Measurements from ENCODE around the gene IL4I1.
A peak's percentile ranks its signal among the peaks of the same experiment; 100 is the strongest.

The IL4I1 gene

DNA sequence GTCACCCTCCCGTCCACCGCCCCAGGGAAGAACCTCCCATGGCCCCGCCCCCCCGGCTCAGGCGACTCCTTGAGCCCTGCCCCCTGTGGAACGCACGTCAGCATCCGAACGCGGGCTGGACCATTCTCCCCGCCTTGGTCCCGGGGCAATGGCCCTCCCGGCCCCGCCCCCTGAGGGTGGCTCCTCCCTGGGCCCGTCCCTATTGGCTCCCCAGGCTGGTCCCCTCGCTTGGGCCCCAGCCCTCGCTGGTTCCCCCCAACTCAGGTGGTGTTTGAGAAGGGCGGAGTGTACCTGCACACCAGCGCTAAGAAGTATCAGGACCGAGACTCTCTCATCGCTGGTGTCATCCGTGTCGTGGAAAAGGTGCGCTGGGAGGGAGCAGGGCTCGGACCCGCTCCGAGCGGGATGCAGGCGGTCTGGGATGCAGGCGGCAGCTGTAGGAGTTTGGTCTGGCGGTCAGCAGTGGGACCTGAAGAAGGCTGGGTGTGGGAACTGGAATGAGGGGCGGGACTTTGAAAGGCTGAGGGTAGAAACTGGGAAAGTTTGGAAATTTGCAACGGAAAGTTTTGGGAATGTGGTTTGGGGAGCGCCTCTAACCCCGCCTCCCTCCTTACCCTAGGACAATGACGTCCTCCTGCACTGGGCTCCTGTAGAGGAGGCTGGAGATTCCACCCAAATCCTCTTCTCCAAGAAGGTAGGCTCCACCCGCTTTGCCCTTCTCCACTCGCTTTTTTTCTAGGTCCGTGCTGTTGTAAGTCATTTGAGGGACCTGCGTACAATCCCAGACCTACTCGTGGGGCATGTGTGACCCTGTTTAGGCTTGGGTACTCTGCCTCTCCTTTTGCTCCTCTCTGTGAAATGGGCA lies 18.6 kb downstream of the IL4I1 start:
- Histone ChIP-seq H3K27me3 (ENCODE audit: control insufficient read depth, insufficient read depth, low read length) (no peaks in the 10 kb centered on the region), H3K9me3 (ENCODE audit: control insufficient read depth, insufficient read depth, low read length) (no peaks in the 10 kb centered on the region), H3K27ac (ENCODE audit: low read length) (no peak overlapping the region), H3K36me3 (ENCODE audit: control insufficient read depth, insufficient read depth, low read length) (peaks cover 26% of the 10 kb centered on the region), H3K4me1 (ENCODE audit: control insufficient read depth, insufficient read depth, low read length) (peaks cover 5% of the 10 kb centered on the region), H3K4me3 (ENCODE audit: low read length) (peak overlapping the region; percentile 87)
- no CpG with 5 or more reads among the region's 41 CpGs for WGBS (ENCODE audit: insufficient coverage, insufficient read length)
- DNase-seq (ENCODE audit: low read depth, low spot score): peak; percentile 90

DNA sequence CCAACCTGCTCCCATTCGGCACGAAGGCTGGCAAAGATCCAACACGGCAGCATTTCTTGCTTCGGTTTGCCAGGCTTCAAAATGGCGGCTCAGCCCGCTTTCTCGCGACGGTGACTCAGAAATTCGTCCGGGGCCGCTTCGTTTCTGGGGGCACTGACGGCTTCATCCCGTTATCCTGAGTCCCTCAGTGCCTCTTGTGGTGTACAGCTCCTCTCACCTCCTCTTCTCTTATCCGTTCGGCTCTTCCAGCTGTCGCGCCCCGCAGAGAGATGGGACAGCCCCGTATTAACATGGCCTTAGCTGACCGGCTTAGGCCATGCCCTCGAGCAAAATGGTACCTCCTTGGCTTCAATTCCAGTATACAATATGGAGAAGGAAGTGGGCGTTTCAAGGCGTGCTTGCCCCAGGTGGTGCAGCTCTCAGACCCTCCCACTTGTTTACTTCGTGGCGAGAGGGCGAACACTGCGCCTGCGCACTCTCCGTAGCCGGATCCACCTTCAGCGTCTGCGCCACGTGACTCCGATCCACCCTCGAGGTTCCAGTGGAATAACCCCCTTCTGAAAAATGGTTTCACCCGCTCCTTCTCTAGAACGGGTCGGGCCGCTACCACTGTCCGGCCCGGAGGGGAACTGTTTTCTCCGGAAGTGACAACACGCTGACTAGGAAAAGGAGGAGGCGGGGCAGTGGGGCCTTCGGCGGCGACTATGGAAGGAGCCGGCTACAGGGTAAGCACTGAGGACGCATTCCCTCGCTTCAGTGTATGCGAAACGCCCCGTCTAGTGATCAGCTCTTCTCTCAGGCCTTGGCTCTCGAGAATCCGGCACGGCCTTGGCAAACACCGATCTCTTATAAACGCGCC lies 19.4 kb downstream of the IL4I1 start, which contains the start of the genes AKT1S1 and TBC1D17:
Gene AKT1S1, minus strand, starts transcription at position 336 of the 859 bp plus-strand sequence. CDS start 4,060 bp downstream, outside the sequence.
Gene TBC1D17, plus strand, starts transcription at position 683 of the 859 bp plus-strand sequence. Its CDS starts 22 bp downstream, at position 705.
- Histone ChIP-seq H3K4me1 (ENCODE audit: control insufficient read depth, insufficient read depth, low read length) (peaks cover 5% of the 10 kb centered on the region), H3K9me3 (ENCODE audit: control insufficient read depth, insufficient read depth, low read length) (no peaks in the 10 kb centered on the region), H3K4me3 (ENCODE audit: low read length) (peak within 1 kb of the TSS; percentile 87), H3K36me3 (ENCODE audit: control insufficient read depth, insufficient read depth, low read length) (peaks cover 18% of the 10 kb centered on the region), H3K27me3 (ENCODE audit: control insufficient read depth, insufficient read depth, low read length) (no peaks in the 10 kb centered on the region), H3K27ac (ENCODE audit: low read length) (no peak within 1 kb of the TSS)
- no CpG with 5 or more reads among the region's 61 CpGs for WGBS (ENCODE audit: insufficient coverage, insufficient read length)
- peak; percentile 100 for DNase-seq (ENCODE audit: low read depth, low spot score)

DNA sequence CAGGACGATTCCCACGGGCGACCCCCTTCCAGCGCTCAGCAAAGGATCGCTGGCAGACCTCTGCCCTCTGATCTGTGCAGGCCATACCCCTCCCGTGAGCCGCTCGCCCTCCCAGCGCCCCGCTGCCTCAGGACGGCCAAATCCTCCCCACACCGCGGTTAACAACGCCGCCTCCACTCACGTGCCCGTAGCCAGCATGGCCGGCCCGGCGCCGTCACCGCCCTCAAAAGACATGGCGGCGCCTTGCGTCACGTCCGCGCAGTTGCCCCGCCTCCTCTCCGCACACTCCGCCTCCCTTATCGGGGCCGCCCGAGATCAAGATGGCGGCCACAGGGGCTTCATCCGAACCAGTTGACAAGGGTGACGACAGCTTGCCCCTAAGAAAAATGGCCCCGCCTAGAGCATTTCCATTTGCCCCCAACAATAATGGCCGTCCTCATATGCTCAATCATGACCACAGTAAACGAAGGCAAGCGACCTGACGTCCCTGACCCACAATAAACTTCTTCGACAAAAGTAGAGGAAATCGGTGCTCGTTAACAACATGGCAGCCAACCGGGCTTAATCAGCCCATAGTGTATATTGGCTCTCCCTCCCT lies 20.2 kb downstream of the IL4I1 start:
- peak; percentile 94 for DNase-seq (ENCODE audit: low read depth, low spot score)
- Histone ChIP-seq H3K27me3 (ENCODE audit: control insufficient read depth, insufficient read depth, low read length) (no peaks in the 10 kb centered on the region), H3K4me1 (ENCODE audit: control insufficient read depth, insufficient read depth, low read length) (peaks cover 5% of the 10 kb centered on the region; the same call in 1 of the 2 replicates), H3K4me3 (ENCODE audit: low read length) (peak overlapping the region; percentile 87), H3K9me3 (ENCODE audit: control insufficient read depth, insufficient read depth, low read length) (no peaks in the 10 kb centered on the region), H3K36me3 (ENCODE audit: control insufficient read depth, insufficient read depth, low read length) (peaks cover 12% of the 10 kb centered on the region), H3K27ac (ENCODE audit: low read length) (no peak overlapping the region)
- WGBS (ENCODE audit: insufficient coverage, insufficient read length): no CpG with 5 or more reads among the region's 46 CpGs

DNA sequence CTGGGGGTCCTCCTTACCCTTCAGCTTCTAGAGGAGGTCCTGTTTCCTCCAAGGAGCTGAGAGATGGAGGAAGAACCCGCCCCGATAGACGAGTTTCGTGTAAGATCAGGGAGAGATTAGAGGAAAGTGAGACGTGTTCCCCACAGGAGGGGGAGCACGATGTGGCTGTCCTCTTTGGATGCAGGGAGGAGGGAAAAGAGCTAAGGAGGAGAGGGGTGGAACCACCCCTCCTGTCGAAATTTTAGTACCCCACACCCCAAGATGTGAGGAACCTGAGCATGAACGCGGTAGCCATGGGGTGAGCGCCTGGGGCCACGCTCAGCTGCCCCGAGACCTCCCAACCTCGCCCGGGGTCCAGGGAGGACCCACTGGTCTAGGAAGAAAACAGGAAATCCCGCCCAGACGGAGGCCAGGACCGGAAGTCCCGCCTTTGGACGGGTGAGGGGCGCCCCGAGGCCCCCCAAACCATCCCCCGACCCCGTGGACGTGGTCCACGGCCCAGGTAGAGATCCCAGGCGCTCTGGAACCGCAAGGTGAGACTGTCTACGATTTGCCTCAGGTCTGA lies 20.7 kb downstream of the IL4I1 start:
- Histone ChIP-seq H3K4me1 (ENCODE audit: control insufficient read depth, insufficient read depth, low read length) (peaks cover 5% of the 10 kb centered on the region; the same call in 1 of the 2 replicates), H3K27ac (ENCODE audit: low read length) (no peak overlapping the region), H3K9me3 (ENCODE audit: control insufficient read depth, insufficient read depth, low read length) (no peaks in the 10 kb centered on the region), H3K36me3 (ENCODE audit: control insufficient read depth, insufficient read depth, low read length) (peaks cover 6% of the 10 kb centered on the region), H3K27me3 (ENCODE audit: control insufficient read depth, insufficient read depth, low read length) (no peaks in the 10 kb centered on the region), H3K4me3 (ENCODE audit: low read length) (peak overlapping the region; percentile 83)
- no peak for DNase-seq (ENCODE audit: low read depth, low spot score)
- WGBS (ENCODE audit: insufficient coverage, insufficient read length): no CpG with 5 or more reads among the region's 28 CpGs

DNA sequence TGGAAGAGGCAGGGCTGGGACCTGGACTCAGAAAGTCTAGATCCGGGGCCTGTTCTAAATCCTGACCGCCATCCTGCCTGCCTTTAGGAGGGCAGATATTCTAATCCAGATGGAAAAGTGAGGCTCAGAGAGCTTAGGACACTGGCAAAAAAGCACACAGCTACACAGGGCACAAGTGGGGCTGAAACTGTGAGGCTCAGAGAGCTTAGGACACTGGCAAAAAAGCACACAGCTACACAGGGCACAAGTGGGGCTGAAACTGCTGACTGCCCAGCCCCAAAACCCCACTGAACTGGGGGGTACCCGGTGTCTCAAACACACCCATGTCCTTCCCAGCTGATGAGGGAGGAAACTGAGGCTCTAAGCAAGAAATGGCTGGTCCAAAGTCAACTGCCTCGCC lies 21.5 kb downstream of the IL4I1 start:
- no CpG with 5 or more reads among the region's 4 CpGs for WGBS (ENCODE audit: insufficient coverage, insufficient read length)
- H3K36me3 ChIP-seq (ENCODE audit: control insufficient read depth, insufficient read depth, low read length): peaks cover under 1% of the 10 kb centered on the region; the same call in 1 of the 2 replicates
- DNase-seq (ENCODE audit: low read depth, low spot score): no peak
- no peak overlapping the region for H3K27ac ChIP-seq (ENCODE audit: low read length)
- no peaks in the 10 kb centered on the region for H3K27me3 ChIP-seq (ENCODE audit: control insufficient read depth, insufficient read depth, low read length)
- H3K9me3 ChIP-seq (ENCODE audit: control insufficient read depth, insufficient read depth, low read length): no peaks in the 10 kb centered on the region
- H3K4me1 ChIP-seq (ENCODE audit: control insufficient read depth, insufficient read depth, low read length): peaks cover 5% of the 10 kb centered on the region; the same call in 1 of the 2 replicates
- H3K4me3 ChIP-seq (ENCODE audit: low read length): no peak overlapping the region; the same call in 1 of the 2 replicates

DNA sequence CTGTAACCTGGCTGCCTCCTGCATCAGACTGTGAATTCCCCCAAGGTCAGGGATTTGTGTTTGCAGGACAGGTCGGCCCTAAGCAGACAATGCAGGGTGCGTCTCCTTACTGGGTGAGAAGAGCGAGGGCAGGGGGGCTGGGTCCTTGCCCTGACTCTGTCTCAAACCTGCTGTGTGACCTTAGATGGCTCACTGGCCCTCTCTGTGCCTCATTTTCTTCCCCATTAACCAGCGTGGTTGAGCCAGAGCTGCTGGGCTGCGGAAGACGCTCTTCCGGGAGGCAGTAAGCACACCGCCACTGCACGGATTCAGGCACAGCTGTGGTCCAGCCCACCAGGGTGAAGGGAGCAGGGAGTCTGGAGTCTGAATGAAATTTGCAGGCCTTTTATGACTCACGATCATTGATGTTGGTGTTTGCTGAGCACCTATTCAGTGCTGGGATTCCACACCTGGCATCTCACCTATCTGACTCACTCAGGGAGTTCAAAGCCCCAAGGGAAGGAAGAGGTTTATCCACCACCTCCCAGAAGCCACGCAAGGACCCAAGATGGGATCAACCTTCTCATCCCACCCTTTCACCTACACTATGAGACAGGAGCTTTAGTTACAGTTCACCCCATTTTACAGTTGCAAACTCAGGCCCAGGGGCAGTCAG lies 22.1 kb downstream of the IL4I1 start:
- no CpG with 5 or more reads among the region's 11 CpGs for WGBS (ENCODE audit: insufficient coverage, insufficient read length)
- no peak for DNase-seq (ENCODE audit: low read depth, low spot score)
- no peaks in the 10 kb centered on the region for H3K27me3 ChIP-seq (ENCODE audit: control insufficient read depth, insufficient read depth, low read length)
- peaks cover 5% of the 10 kb centered on the region; the same call in 1 of the 2 replicates for H3K4me1 ChIP-seq (ENCODE audit: control insufficient read depth, insufficient read depth, low read length)
- no peak overlapping the region for H3K27ac ChIP-seq (ENCODE audit: low read length)
- H3K36me3 ChIP-seq (ENCODE audit: control insufficient read depth, insufficient read depth, low read length): no peaks in the 10 kb centered on the region; the same call in 1 of the 2 replicates
- no peaks in the 10 kb centered on the region for H3K9me3 ChIP-seq (ENCODE audit: control insufficient read depth, insufficient read depth, low read length)
- no peak overlapping the region for H3K4me3 ChIP-seq (ENCODE audit: low read length)

DNA sequence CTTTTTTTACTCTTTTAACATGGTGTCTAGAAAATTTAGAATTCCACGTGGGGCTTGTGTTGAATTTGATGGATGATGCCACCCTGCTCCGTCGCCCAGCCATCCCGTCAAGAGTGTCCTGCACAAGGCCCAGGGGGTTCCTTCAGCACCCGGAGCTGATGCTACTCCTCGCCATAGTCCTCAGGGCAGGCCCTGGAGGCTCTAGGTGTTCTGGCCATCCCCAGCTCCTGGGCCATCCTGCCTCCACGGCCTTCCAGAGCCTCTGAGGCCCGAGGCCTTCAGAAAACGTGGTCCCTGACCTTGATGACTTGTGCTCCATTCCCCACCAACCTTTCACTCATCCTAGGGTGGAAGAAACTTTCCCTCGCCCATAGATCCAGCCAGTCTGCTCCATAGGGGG lies 22.9 kb downstream of the IL4I1 start:
- Histone ChIP-seq H3K27me3 (ENCODE audit: control insufficient read depth, insufficient read depth, low read length) (no peaks in the 10 kb centered on the region), H3K4me3 (ENCODE audit: low read length) (no peak overlapping the region), H3K27ac (ENCODE audit: low read length) (no peak overlapping the region), H3K36me3 (ENCODE audit: control insufficient read depth, insufficient read depth, low read length) (no peaks in the 10 kb centered on the region), H3K9me3 (ENCODE audit: control insufficient read depth, insufficient read depth, low read length) (no peaks in the 10 kb centered on the region), H3K4me1 (ENCODE audit: control insufficient read depth, insufficient read depth, low read length) (peaks cover 3% of the 10 kb centered on the region; the same call in 1 of the 2 replicates)
- no CpG with 5 or more reads among the region's 10 CpGs for WGBS (ENCODE audit: insufficient coverage, insufficient read length)
- no peak for DNase-seq (ENCODE audit: low read depth, low spot score)

DNA sequence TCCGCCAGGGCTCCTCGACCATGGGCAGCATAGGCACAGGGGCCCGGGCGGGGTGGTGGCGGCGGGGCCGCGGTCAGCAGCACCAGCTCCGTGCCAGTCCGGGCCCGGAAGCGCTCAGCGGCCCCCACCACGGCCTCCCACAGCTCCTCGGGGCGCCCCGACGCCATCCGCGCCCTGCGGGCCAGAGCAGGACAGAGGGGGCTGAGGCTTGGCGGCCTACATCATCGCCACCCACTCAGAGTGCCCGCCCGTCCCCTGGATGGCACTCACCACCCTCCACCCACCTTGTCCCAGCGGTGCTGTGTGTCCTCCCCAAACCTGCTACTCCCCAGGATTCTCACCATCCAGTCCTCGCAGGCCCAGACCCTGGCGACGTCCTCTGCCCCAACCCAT lies 23.6 kb downstream of the IL4I1 start:
- no peak for DNase-seq (ENCODE audit: low read depth, low spot score)
- WGBS (ENCODE audit: insufficient coverage, insufficient read length): no CpG with 5 or more reads among the region's 29 CpGs
- Histone ChIP-seq H3K4me1 (ENCODE audit: control insufficient read depth, insufficient read depth, low read length) (0 out of 2 replicates have a peak, but pooled peaks cover 2% of the 10 kb centered on the region), H3K9me3 (ENCODE audit: control insufficient read depth, insufficient read depth, low read length) (no peaks in the 10 kb centered on the region), H3K4me3 (ENCODE audit: low read length) (no peak overlapping the region), H3K27ac (ENCODE audit: low read length) (no peak overlapping the region), H3K27me3 (ENCODE audit: control insufficient read depth, insufficient read depth, low read length) (no peaks in the 10 kb centered on the region), H3K36me3 (ENCODE audit: control insufficient read depth, insufficient read depth, low read length) (no peaks in the 10 kb centered on the region)

DNA sequence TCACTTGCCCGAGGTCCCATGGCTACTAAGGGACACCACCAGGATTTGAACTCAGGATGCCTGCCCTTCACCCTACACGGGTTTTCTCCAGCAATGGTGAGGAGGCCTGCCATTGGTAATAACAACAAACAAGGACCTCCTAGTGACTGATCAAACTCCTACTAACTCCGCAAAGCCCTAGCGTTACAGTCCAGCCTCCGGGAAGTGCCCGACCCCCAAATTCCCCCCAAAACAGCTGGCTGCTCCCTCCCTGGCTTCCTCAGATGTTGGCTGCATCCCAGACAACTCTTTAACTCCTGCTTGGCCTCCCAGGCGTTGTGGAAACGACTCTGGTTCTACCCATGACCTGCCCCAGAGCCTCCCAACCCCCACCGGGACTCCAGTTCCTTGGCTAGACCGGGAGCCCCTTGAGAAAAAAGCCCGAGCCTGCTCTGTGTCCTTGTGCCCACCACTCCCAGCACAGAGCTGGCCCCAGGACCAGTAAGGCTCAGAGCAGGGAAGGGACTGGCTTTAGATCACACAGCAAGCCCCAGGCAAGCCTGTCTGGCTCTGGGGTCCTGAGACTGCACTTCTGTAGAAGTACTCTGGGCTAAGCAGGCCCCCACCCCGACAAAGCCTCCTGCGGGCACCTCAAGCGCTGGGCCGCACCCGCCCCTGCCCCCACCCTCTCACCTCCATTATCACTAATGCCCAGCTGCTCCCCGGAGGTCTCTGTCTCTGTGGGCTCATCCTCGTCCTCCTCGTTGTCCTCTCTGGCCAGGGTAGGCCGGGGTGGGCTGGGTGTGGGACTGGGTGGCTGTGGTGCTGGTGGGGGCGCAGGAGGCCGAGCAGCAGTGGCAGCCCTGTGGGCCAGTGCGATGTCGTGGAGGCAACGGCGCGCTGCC lies 24.2 kb downstream of the IL4I1 start:
- H3K36me3 ChIP-seq (ENCODE audit: control insufficient read depth, insufficient read depth, low read length): no peaks in the 10 kb centered on the region
- no CpG with 5 or more reads among the region's 27 CpGs for WGBS (ENCODE audit: insufficient coverage, insufficient read length)
- DNase-seq (ENCODE audit: low read depth, low spot score): no peak
- no peaks in the 10 kb centered on the region for H3K27me3 ChIP-seq (ENCODE audit: control insufficient read depth, insufficient read depth, low read length)
- no peak overlapping the region for H3K4me3 ChIP-seq (ENCODE audit: low read length)
- H3K9me3 ChIP-seq (ENCODE audit: control insufficient read depth, insufficient read depth, low read length): no peaks in the 10 kb centered on the region
- H3K4me1 ChIP-seq (ENCODE audit: control insufficient read depth, insufficient read depth, low read length): 0 out of 2 replicates have a peak, but pooled peaks cover 2% of the 10 kb centered on the region
- no peak overlapping the region for H3K27ac ChIP-seq (ENCODE audit: low read length)

Measured in iPS DF 6.9 (cell line).